GM12878 (cell line): Measurements from ENCODE around the gene ABI1. TPM values are rescaled to one million over a fixed set of nuclear protein-coding genes. Genes with fewer than 3 reads are reported as not detected.

Source experiments
- ATAC-seq: fragments of 200-7000 bp; cut with Tn5 transposase; 3 replicates; pipeline ENCODE4 v1.9.1; 2020; ENCODE audit warnings: mild to moderate bottlenecking, moderate library complexity
- BruUV-seq: library from RNA; stranded (reverse); fragments of 400-500 nt; replicated peaks from 2 replicates; lab custom pipeline; 2021; lab: Mats Ljungman, UMichigan
- CTCF ChIA-PET: fragments of 300-600 bp; sonication (Branson Sonifier 250); formaldehyde crosslinking; extraction: SDS; loops from one replicate; lab custom pipeline; 2021; ENCODE audit warnings: inconsistent platforms; lab: Yijun Ruan, JAX
- POLR2A ChIA-PET: fragments of 350-600 bp; formaldehyde crosslinking; extraction: SDS; loops from one replicate; lab custom pipeline; 2021; ENCODE audit warnings: inconsistent platforms; lab: Charles Lee
- RAD21 ChIA-PET: fragments of 300-600 bp; sonication (Branson Sonifier 250); formaldehyde crosslinking; loops from one replicate; lab custom pipeline; 2023; ENCODE audit warnings: antibody characterized with exemption; ENCODE audit not compliant: unreplicated experiment; lab: Charles Lee
- SMC1A ChIA-PET: fragments of 300-600 bp; sonication (Branson Sonifier 250); formaldehyde crosslinking; loops from one replicate; lab custom pipeline; 2023; ENCODE audit not compliant: unreplicated experiment, uncharacterized antibody; lab: Charles Lee
- DNase-seq: peaks from one replicate; pipeline ENCODE4 v3.0.0-alpha.2; 2011; ENCODE audit warnings: low read depth, low spot score
- FAIRE-seq: peaks from 3 replicates; lab custom pipeline; 2011; peaks lifted over from hg19 to GRCh38; lab: Jason Lieb, UNC
- H2AFZ ChIP-seq: 2 replicates; pipeline ENCODE4 v1.6.0; 2011; ENCODE audit warnings: low read depth, low read length, control low read depth; ENCODE audit not compliant: control insufficient read depth
- H3K27ac ChIP-seq: 2 replicates; pipeline ENCODE4 v1.5.1; 2011; ENCODE audit warnings: control low read depth; ENCODE audit not compliant: control insufficient read depth, insufficient read depth
- H3K27me3 ChIP-seq, 2 experiments: replicated peaks in 1 of 2; 2 replicates each; pipeline versions ENCODE4 v1.6.0 to v1.6.1; 2011; ENCODE audit warnings: low read length in 1 of 2; ENCODE audit not compliant: control insufficient read depth in 2 of 2, insufficient read depth in 2 of 2
- H3K36me3 ChIP-seq, 2 experiments: 2 replicates each; pipeline ENCODE4 v1.5.1; 2011; ENCODE audit warnings: low read length in 1 of 2; ENCODE audit not compliant: control insufficient read depth in 2 of 2, insufficient read depth in 2 of 2
- H3K4me1 ChIP-seq: 2 replicates; pipeline ENCODE4 v1.6.1; 2011; ENCODE audit warnings: mild to moderate bottlenecking, low read length, moderate library complexity, mixed read lengths; ENCODE audit not compliant: control insufficient read depth, insufficient read depth
- H3K4me2 ChIP-seq: 2 replicates; pipeline ENCODE4 v1.6.0; 2011; ENCODE audit warnings: control low read depth; ENCODE audit not compliant: control insufficient read depth, insufficient read depth
- H3K4me3 ChIP-seq: fragments of 200-600 bp; sonication (generic); 2 replicates; pipeline ENCODE4 v1.5.1; 2016
- H3K79me2 ChIP-seq: 2 replicates; pipeline ENCODE4 v1.6.0; 2011; ENCODE audit warnings: low read length; ENCODE audit not compliant: control insufficient read depth, insufficient read depth
- H3K9ac ChIP-seq: 2 replicates; pipeline ENCODE4 v1.8.0; 2011; ENCODE audit warnings: low read length, control low read depth, mixed read lengths; ENCODE audit not compliant: control insufficient read depth, insufficient read depth
- H3K9me3 ChIP-seq: replicated peaks from 3 replicates; pipeline ENCODE4 v1.5.1; 2011; ENCODE audit warnings: mild to moderate bottlenecking, low read length; ENCODE audit not compliant: control insufficient read depth, insufficient read depth
- H4K20me1 ChIP-seq: 2 replicates; pipeline ENCODE4 v1.6.0; 2011; ENCODE audit not compliant: control insufficient read depth, insufficient read depth
- HDAC2 ChIP-seq: fragments of 200-600 bp; sonication (generic); IDR thresholded peaks from 2 replicates; pipeline ENCODE4 v1.6.1; 2017
- JUND ChIP-seq: IDR thresholded peaks from 2 replicates; pipeline ENCODE4 v1.6.1; 2012; ENCODE audit warnings: low read depth, mild to moderate bottlenecking, low read length, improper control_type of control experiment, moderate library complexity
- NFXL1 ChIP-seq: fragments of 450-650 bp; IDR thresholded peaks from 2 replicates; pipeline ENCODE4 v1.6.1; 2017; ENCODE audit warnings: antibody characterized with exemption, mild to moderate bottlenecking, borderline replicate concordance
- PML ChIP-seq: IDR thresholded peaks from 2 replicates; pipeline ENCODE4 v1.6.1; 2012; ENCODE audit warnings: low read length, inconsistent platforms
- SMAD1 ChIP-seq: fragments of 450-650 bp; IDR thresholded peaks from 2 replicates; pipeline ENCODE4 v1.6.1; 2018; ENCODE audit warnings: mild to moderate bottlenecking, low read depth; ENCODE audit not compliant: partially characterized antibody
- SMAD5 ChIP-seq: IDR thresholded peaks from 2 replicates; pipeline ENCODE4 v1.6.1; 2016; ENCODE audit warnings: antibody characterized with exemption, low read depth
- TCF12 ChIP-seq: IDR thresholded peaks from 2 replicates; pipeline ENCODE4 v1.6.1; 2011; ENCODE audit warnings: low read depth, mild to moderate bottlenecking, low read length
- WGBS: methylation state at CpG from one replicate; pipeline ENCODE4 v1.1.6; 2016; ENCODE audit warnings: low lambda C conversion rate; ENCODE audit not compliant: insufficient replicate concordance, insufficient coverage; ENCODE audit errors: missing lambda C conversion rate; 5-methylcytosine and 5-hydroxymethylcytosine counted together
- in situ Hi-C: fragments of 300-500 bp; cut with MboI; formaldehyde crosslinking; loops from 9 replicates; pipeline ENCODE4 v1.14.3; 2018; ENCODE audit warnings: mixed read lengths
- intact Hi-C: fragments of 100-400 bp; cut with micrococcal nuclease; formaldehyde crosslinking; loops from one replicate; pipeline ENCODE4 v1.14.2; 2022; ENCODE audit not compliant: unreplicated experiment
- polyA plus RNA-seq, 11 experiments: library from polyadenylated mRNA; depleted of rRNA in 4 of 11; unstranded in 6 of 11; stranded (reverse) in 5 of 11; fragments of >200 nt; fragmentation: Nextera tagmentation in 4 of 11; fragmentation: Illumina TruSeq in 1 of 11; extraction: Ambion mirVana in 4 of 11; extraction: Trizol in 1 of 11; gene quantifications; 1 replicate in 1 of 11; 2 replicates in 10 of 11; pipeline versions ENCODE4 v1.2.1 to v1.2.3, GENCODE V29; 2011 to 2016; ENCODE audit warnings: inconsistent platforms in 2 of 11, missing spikeins in 2 of 11, low read depth in 1 of 11
- total RNA-seq, 4 experiments: library from RNA; depleted of rRNA in 3 of 4; stranded (reverse); fragments of >200 nt in 3 of 4; fragmentation: Illumina TruSeq in 1 of 4; extraction: Trizol in 1 of 4; gene quantifications; 2 replicates each; pipeline versions ENCODE4 v1.2.1 to v1.2.3, GENCODE V29; 2013 to 2021
- TF ChIP-seq, protein P1 (sequence below): fragments of 450-650 bp; IDR thresholded peaks from 2 replicates; pipeline ENCODE4 v1.6.1; 2017; ENCODE audit warnings: low read depth, mild to moderate bottlenecking, moderate library complexity
- TF ChIP-seq, protein P2 (sequence below): fragments of 450-650 bp; IDR thresholded peaks from 2 replicates; pipeline ENCODE4 v1.6.1; 2017; ENCODE audit warnings: mild to moderate bottlenecking, low read depth, inconsistent platforms; ENCODE audit not compliant: poor library complexity, severe bottlenecking
- TF ChIP-seq, protein P3 (sequence below): IDR thresholded peaks from 2 replicates; pipeline ENCODE4 v1.6.1; 2011; ENCODE audit warnings: mild to moderate bottlenecking, low read depth, low read length, moderate library complexity; ENCODE audit not compliant: insufficient replicate concordance
- TF ChIP-seq, protein P4 (sequence below): fragments of 150-350 bp; IDR thresholded peaks from 2 replicates; pipeline ENCODE4 v1.6.1; 2014; ENCODE audit warnings: mild to moderate bottlenecking, low read depth, low read length
- TF ChIP-seq, protein P5 (sequence below): IDR thresholded peaks from 2 replicates; pipeline ENCODE4 v1.6.1; 2011; ENCODE audit warnings: low read depth, low read length, improper control_type of control experiment, borderline replicate concordance

The ABI1 gene
- total and polyA plus RNA-seq, 10 of the 15 experiments (the other 5 are each of a cell fraction or from before 2014, with no cell fraction given): 31.2 to 73.2 (median 50.7) TPM

DNA sequence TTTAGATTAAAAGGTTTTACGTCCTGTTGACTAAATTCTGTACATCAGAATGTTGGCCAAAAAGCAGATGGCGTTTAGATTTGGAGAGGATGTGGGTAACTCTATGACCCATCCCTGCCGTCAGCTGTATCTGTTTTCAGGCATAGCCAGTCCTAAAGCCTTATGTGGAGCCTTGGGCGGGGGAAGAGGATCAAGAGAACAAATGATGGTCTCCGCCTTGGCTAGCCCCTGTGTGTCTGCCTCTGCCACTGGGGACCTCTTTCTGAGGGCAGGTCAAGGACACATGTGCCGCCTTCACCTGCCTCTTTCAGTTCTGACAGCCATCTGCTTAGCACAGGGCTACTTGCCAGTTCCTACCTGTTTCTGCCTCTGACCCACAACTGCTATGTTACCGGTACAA, 139.2 kb downstream of the ABI1 start:
- RAD21 ChIA-PET: no interaction called here
- ATAC-seq (no peak), FAIRE-seq (no peak), DNase-seq (no peak)
- no peaks in the 10 kb centered on the region for H3K79me2 ChIP-seq
- no peaks in the 10 kb centered on the region for H4K20me1 ChIP-seq
- H3K9ac ChIP-seq: no peak overlapping the region
- peaks cover 5 to 19% of the 10 kb centered on the region in 2 experiments; a peak in 3 of 4 replicates for H3K36me3 ChIP-seq
- H3K27ac ChIP-seq: no peak overlapping the region
- in situ Hi-C loops (loop anchor here (10.0 kb wide), 1 partner anchor 387 kb away; no protein-coding TSS in a partner anchor), intact Hi-C loops (no loop called here)
- no peaks in the 10 kb centered on the region for H3K9me3 ChIP-seq
- TF ChIP-seq, protein P1, sequence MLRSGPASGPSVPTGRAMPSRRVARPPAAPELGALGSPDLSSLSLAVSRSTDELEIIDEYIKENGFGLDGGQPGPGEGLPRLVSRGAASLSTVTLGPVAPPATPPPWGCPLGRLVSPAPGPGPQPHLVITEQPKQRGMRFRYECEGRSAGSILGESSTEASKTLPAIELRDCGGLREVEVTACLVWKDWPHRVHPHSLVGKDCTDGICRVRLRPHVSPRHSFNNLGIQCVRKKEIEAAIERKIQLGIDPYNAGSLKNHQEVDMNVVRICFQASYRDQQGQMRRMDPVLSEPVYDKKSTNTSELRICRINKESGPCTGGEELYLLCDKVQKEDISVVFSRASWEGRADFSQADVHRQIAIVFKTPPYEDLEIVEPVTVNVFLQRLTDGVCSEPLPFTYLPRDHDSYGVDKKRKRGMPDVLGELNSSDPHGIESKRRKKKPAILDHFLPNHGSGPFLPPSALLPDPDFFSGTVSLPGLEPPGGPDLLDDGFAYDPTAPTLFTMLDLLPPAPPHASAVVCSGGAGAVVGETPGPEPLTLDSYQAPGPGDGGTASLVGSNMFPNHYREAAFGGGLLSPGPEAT: no peak
- TF ChIP-seq, protein P2, sequence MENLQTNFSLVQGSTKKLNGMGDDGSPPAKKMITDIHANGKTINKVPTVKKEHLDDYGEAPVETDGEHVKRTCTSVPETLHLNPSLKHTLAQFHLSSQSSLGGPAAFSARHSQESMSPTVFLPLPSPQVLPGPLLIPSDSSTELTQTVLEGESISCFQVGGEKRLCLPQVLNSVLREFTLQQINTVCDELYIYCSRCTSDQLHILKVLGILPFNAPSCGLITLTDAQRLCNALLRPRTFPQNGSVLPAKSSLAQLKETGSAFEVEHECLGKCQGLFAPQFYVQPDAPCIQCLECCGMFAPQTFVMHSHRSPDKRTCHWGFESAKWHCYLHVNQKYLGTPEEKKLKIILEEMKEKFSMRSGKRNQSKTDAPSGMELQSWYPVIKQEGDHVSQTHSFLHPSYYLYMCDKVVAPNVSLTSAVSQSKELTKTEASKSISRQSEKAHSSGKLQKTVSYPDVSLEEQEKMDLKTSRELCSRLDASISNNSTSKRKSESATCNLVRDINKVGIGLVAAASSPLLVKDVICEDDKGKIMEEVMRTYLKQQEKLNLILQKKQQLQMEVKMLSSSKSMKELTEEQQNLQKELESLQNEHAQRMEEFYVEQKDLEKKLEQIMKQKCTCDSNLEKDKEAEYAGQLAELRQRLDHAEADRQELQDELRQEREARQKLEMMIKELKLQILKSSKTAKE: no peak
- TF ChIP-seq, protein P3, sequence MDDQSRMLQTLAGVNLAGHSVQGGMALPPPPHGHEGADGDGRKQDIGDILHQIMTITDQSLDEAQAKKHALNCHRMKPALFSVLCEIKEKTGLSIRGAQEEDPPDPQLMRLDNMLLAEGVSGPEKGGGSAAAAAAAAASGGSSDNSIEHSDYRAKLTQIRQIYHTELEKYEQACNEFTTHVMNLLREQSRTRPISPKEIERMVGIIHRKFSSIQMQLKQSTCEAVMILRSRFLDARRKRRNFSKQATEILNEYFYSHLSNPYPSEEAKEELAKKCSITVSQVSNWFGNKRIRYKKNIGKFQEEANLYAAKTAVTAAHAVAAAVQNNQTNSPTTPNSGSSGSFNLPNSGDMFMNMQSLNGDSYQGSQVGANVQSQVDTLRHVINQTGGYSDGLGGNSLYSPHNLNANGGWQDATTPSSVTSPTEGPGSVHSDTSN: no peak
- TF ChIP-seq, protein P4, sequence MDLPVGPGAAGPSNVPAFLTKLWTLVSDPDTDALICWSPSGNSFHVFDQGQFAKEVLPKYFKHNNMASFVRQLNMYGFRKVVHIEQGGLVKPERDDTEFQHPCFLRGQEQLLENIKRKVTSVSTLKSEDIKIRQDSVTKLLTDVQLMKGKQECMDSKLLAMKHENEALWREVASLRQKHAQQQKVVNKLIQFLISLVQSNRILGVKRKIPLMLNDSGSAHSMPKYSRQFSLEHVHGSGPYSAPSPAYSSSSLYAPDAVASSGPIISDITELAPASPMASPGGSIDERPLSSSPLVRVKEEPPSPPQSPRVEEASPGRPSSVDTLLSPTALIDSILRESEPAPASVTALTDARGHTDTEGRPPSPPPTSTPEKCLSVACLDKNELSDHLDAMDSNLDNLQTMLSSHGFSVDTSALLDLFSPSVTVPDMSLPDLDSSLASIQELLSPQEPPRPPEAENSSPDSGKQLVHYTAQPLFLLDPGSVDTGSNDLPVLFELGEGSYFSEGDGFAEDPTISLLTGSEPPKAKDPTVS: no peak
- TF ChIP-seq SMAD5 (no peak), NFXL1 (no peak), HDAC2 (no peak), TCF12 (no peak), SMAD1 (no peak), JUND (no peak), PML (no peak)
- TF ChIP-seq, protein P5, sequence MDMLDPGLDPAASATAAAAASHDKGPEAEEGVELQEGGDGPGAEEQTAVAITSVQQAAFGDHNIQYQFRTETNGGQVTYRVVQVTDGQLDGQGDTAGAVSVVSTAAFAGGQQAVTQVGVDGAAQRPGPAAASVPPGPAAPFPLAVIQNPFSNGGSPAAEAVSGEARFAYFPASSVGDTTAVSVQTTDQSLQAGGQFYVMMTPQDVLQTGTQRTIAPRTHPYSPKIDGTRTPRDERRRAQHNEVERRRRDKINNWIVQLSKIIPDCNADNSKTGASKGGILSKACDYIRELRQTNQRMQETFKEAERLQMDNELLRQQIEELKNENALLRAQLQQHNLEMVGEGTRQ: no peak
- no peak overlapping the region for H2AFZ ChIP-seq
- no TSS peak for BruUV-seq
- SMC1A ChIA-PET: no interaction called here
- no peaks in the 10 kb centered on the region for H3K27me3 ChIP-seq
- 82% methylated on average over 7 of the region's 7 CpGs for WGBS
- no peaks in the 10 kb centered on the region for H3K4me1 ChIP-seq
- CTCF ChIA-PET: no interaction called here
- POLR2A ChIA-PET: no interaction called here
- no peak overlapping the region for H3K4me2 ChIP-seq
- H3K4me3 ChIP-seq: no peak overlapping the region
